Gastroesophageal sphincter (tissue), 4 donors: ENCODE data around the gene AGTR1. TPM values are rescaled to one million over a fixed set of nuclear protein-coding genes. Genes with fewer than 3 reads are reported as not detected.

ENCODE experiments used
- ATAC-seq: fragments of 150-250 bp; one replicate; pipeline ENCODE4 v1.9.1; 2016; ENCODE audit warnings: mild to moderate bottlenecking, moderate library complexity
- H3K27ac ChIP-seq, 4 donors: fragments of 200-600 bp; sonication (generic) in 3 of 4; 1 replicate in 3 of 4; 2 replicates in 1 of 4; pipeline ENCODE4 v1.5.1; 2016 to 2019
- H3K27me3 ChIP-seq: fragments of 200-600 bp; sonication (generic); one replicate; pipeline ENCODE4 v1.5.1; 2019
- H3K36me3 ChIP-seq, 2 donors: fragments of 200-600 bp; sonication (generic); one replicate each; pipeline ENCODE4 v1.5.1; 2019; ENCODE audit warnings: control low read depth in 1 of 2
- H3K4me1 ChIP-seq, 3 donors: fragments of 200-600 bp; sonication (generic); 1 replicate in 2 of 3; 2 replicates in 1 of 3; pipeline ENCODE4 v1.5.1; 2016 to 2019; ENCODE audit warnings: control low read depth in 2 of 3
- H3K4me3 ChIP-seq, 2 donors: fragments of 200-600 bp; sonication (generic); one replicate each; pipeline ENCODE4 v1.5.1; 2019; ENCODE audit warnings: mild to moderate bottlenecking in 1 of 2, moderate library complexity in 1 of 2
- H3K9me3 ChIP-seq, 3 donors: fragments of 200-600 bp; sonication (generic); one replicate each; pipeline ENCODE4 v1.5.1; 2017 to 2019; ENCODE audit warnings: control low read depth in 2 of 3
- CTCF ChIP-seq, 4 experiments: fragments of 200-600 bp in 2 of 4; fragments of 450-650 bp in 2 of 4; sonication (generic) in 1 of 4; IDR thresholded peaks; one replicate each; pipeline ENCODE4 v1.5.1; 2017 to 2019; ENCODE audit warnings: antibody characterized with exemption in 4 of 4, mild to moderate bottlenecking in 2 of 4, moderate library complexity in 2 of 4
- EP300 ChIP-seq: sonication (generic); formaldehyde crosslinking; IDR thresholded peaks from one replicate; pipeline ENCODE4 v1.6.1; 2017; ENCODE audit warnings: antibody characterized with exemption, mild to moderate bottlenecking
- POLR2A ChIP-seq, 2 donors: fragments of 450-650 bp; IDR thresholded peaks; one replicate each; pipeline ENCODE4 v1.6.1; 2017; ENCODE audit warnings: antibody characterized with exemption in 2 of 2, mild to moderate bottlenecking in 2 of 2, moderate library complexity in 1 of 2
- POLR2AphosphoS5 ChIP-seq: sonication (generic); formaldehyde crosslinking; IDR thresholded peaks from one replicate; pipeline ENCODE4 v1.6.1; 2017; ENCODE audit warnings: antibody characterized with exemption
- WGBS, 2 donors: methylation state at CpG; one replicate each; pipeline ENCODE4 v1.1.5; 2018; ENCODE audit warnings: low coverage in 1 of 2; 5-methylcytosine and 5-hydroxymethylcytosine counted together
- total RNA-seq, 4 donors: library from RNA; depleted of rRNA; stranded (reverse); fragments of >200 nt; gene quantifications; one replicate each; pipeline ENCODE4 v1.1.0, GENCODE V29; 2016

Gene AGTR1
- total RNA-seq, 4 donors from 2014 or later: 13.4 to 32.4 (median 22.0) TPM

GRCh38 chr3:148759430-148759829, 61.7 kb downstream of the AGTR1 start:
- WGBS, 2 donors: 42 to 51% methylated on average over 4 of the region's 4 CpGs
- no peaks in the 10 kb centered on the region for H3K9me3 ChIP-seq
- ATAC-seq: no peak
- H3K27ac ChIP-seq: no peak overlapping the region
- H3K36me3 ChIP-seq: no peaks in the 10 kb centered on the region
- TF ChIP-seq CTCF (IDR thresholded peaks at IDR 0.05) (no peak), EP300 (no peak), POLR2AphosphoS5 (no peak), POLR2A (IDR thresholded peaks at IDR 0.05) (no peak)
- H3K4me3 ChIP-seq: no peak overlapping the region
- H3K27me3 ChIP-seq: no peaks in the 10 kb centered on the region
- H3K4me1 ChIP-seq: no peaks in the 10 kb centered on the region

GRCh38 chr3:148763156-148763680, 65.5 kb downstream of the AGTR1 start:
- no peaks in the 10 kb centered on the region for H3K36me3 ChIP-seq
- no peak for ATAC-seq
- TF ChIP-seq CTCF (IDR thresholded peaks at IDR 0.05) (no peak), EP300 (no peak), POLR2A (IDR thresholded peaks at IDR 0.05) (no peak), POLR2AphosphoS5 (no peak)
- no peak overlapping the region for H3K27ac ChIP-seq
- H3K27me3 ChIP-seq: no peaks in the 10 kb centered on the region
- H3K9me3 ChIP-seq: no peaks in the 10 kb centered on the region
- no peaks in the 10 kb centered on the region for H3K4me1 ChIP-seq
- H3K4me3 ChIP-seq: no peak overlapping the region
- 59 to 62% methylated on average over 3 of the region's 3 CpGs for WGBS, 2 donors

GRCh38 chr3:148763986-148764935, 66.6 kb downstream of the AGTR1 start:
- no peaks in the 10 kb centered on the region for H3K27me3 ChIP-seq
- H3K4me1 ChIP-seq: no peaks in the 10 kb centered on the region
- H3K36me3 ChIP-seq: no peaks in the 10 kb centered on the region
- TF ChIP-seq POLR2A (IDR thresholded peaks at IDR 0.05): no peak
- no peak for TF ChIP-seq POLR2AphosphoS5
- TF ChIP-seq EP300: no peak
- no peak for TF ChIP-seq CTCF (IDR thresholded peaks at IDR 0.05)
- no peak overlapping the region for H3K4me3 ChIP-seq
- no peak overlapping the region for H3K27ac ChIP-seq
- WGBS, 2 donors: 59 to 67% methylated on average over 1 of the region's 1 CpG
- ATAC-seq: no peak
- no peaks in the 10 kb centered on the region for H3K9me3 ChIP-seq

- no peak overlapping the region for H3K4me3 ChIP-seq
- no peaks in the 10 kb centered on the region for H3K27me3 ChIP-seq
- H3K36me3 ChIP-seq: no peaks in the 10 kb centered on the region
- no peaks in the 10 kb centered on the region for H3K4me1 ChIP-seq
- ATAC-seq: no peak
- WGBS, 2 donors: 20 to 26% methylated on average over 1 to 2 of the region's 2 CpGs
- TF ChIP-seq EP300: no peak
- TF ChIP-seq POLR2A (IDR thresholded peaks at IDR 0.05): no peak
- no peak for TF ChIP-seq POLR2AphosphoS5
- TF ChIP-seq CTCF (IDR thresholded peaks at IDR 0.05): no peak
- no peak overlapping the region for H3K27ac ChIP-seq
- no peaks in the 10 kb centered on the region for H3K9me3 ChIP-seq
Observed at GRCh38 chr3:148772361-148772760, 74.7 kb downstream of the AGTR1 start.

GRCh38 chr3:148772835-148773234, 75.1 kb downstream of the AGTR1 start:
- H3K4me3 ChIP-seq: no peak overlapping the region
- TF ChIP-seq CTCF (IDR thresholded peaks at IDR 0.05) (no peak), POLR2A (IDR thresholded peaks at IDR 0.05) (no peak), POLR2AphosphoS5 (no peak)
- no peaks in the 10 kb centered on the region for H3K4me1 ChIP-seq
- H3K9me3 ChIP-seq: no peaks in the 10 kb centered on the region
- H3K27me3 ChIP-seq: no peaks in the 10 kb centered on the region
- no peak overlapping the region for H3K27ac ChIP-seq
- no peak for ATAC-seq
- no peaks in the 10 kb centered on the region for H3K36me3 ChIP-seq
